Astrocyte (in vitro differentiated cells and primary cell): ENCODE results near the gene MCAT.

Experiments
- EZH2 ChIP-seq: IDR thresholded peaks from 2 replicates; pipeline ENCODE4 v1.6.1; 2012; ENCODE audit warnings: mild to moderate bottlenecking, low read length, inconsistent platforms; ENCODE audit not compliant: insufficient read depth
- TF ChIP-seq, protein P1 (sequence below): IDR thresholded peaks from 2 replicates; pipeline ENCODE4 v1.5.1; 2011; ENCODE audit warnings: low read depth, mild to moderate bottlenecking, inconsistent platforms, low read length, moderate library complexity; ENCODE audit not compliant: insufficient read depth

DNA sequence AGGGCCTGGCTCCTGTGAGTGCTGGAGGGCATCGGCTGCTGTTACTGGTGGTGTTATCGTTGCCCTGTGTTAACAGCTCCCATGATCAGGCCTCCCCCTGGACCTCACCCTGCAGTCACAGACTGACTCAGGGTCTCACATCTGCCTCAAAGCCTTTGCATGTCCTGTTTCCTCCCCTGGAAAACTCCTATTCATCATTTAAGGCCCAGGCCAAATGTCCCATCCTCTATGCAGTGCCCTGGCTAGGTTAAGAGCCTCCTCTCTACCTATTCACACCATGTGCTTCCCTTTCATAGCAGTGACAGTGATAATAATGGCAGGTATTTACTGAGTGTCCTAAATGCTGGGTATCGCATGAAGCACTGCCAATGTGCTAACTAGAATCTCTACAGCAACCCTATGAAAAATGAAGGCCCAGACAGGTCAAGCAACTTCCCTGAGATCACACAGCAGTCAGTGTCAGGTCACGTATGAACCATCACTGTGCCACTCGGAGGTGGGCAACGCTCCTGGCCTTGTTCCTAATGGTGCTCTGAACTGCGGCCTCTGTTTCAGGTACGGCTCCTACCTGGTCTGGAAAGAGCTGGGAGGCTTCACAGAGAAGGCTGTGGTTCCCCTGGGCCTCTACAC is 17.4 kb upstream of the MCAT start:
- TF ChIP-seq, protein P1, sequence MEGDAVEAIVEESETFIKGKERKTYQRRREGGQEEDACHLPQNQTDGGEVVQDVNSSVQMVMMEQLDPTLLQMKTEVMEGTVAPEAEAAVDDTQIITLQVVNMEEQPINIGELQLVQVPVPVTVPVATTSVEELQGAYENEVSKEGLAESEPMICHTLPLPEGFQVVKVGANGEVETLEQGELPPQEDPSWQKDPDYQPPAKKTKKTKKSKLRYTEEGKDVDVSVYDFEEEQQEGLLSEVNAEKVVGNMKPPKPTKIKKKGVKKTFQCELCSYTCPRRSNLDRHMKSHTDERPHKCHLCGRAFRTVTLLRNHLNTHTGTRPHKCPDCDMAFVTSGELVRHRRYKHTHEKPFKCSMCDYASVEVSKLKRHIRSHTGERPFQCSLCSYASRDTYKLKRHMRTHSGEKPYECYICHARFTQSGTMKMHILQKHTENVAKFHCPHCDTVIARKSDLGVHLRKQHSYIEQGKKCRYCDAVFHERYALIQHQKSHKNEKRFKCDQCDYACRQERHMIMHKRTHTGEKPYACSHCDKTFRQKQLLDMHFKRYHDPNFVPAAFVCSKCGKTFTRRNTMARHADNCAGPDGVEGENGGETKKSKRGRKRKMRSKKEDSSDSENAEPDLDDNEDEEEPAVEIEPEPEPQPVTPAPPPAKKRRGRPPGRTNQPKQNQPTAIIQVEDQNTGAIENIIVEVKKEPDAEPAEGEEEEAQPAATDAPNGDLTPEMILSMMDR = no peak
- TF ChIP-seq EZH2 = no peak
